Fibroblast of mammary gland (primary cell): ENCODE results near the gene FKBP6.
A peak's percentile ranks its signal among the peaks of the same experiment; 100 is the strongest.

ENCODE experiments used
- DNase-seq: peaks from one replicate; pipeline ENCODE4 v3.0.0-alpha.2; 2010; ENCODE audit warnings: low read depth
- H3K4me3 ChIP-seq: 2 replicates; pipeline ENCODE4 v1.5.1; 2011; ENCODE audit warnings: low read depth, mild to moderate bottlenecking, low read length, moderate library complexity; ENCODE audit not compliant: control insufficient read depth
- TF ChIP-seq, protein P1 (sequence below): conservative IDR thresholded peaks from 2 replicates; pipeline ENCODE4 v1.5.1; 2011; ENCODE audit warnings: low read depth, low read length, inconsistent platforms; ENCODE audit not compliant: control insufficient read depth, insufficient read depth

FKBP6 gene

DNA sequence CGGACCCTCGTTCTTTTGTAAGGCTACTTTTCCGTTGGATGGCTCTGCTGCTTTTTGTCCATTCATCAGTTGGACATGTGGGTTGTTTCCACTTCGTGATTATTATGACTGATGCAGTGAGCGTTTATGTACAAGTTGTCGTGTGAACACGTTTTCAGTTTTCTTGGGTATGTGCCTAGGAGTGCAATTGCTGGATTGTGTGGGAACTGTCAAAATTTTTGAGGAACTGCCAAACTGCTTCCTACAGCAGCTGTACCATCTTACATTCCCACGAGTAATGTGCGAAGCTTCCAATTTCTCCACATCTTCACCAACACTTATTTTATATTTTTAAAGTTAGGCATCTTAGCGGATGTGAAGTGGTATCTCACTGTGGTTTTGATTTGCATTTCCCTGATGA lies 10.4 kb downstream of the FKBP6 start:
- peak; percentile 10 for DNase-seq

DNA sequence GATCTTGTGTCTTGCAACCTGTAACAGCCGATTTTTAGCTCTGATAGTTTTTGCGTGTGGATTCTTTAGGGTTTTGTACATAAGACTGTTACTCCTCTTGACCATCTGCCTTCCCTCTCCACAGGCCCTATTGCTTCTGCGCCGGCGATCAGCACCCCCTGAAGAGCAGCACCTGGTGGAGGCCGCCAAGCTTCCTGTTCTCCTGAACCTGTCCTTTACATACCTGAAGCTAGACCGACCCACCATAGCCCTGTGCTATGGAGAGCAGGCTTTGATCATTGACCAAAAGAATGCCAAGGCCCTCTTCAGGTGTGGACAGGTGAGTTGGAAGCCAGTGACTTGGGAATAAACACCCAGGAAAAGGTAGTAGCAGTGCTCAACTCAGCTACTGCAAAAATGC lies 12.6 kb downstream of the FKBP6 start:
- no peak for DNase-seq
- TF ChIP-seq, protein P1, sequence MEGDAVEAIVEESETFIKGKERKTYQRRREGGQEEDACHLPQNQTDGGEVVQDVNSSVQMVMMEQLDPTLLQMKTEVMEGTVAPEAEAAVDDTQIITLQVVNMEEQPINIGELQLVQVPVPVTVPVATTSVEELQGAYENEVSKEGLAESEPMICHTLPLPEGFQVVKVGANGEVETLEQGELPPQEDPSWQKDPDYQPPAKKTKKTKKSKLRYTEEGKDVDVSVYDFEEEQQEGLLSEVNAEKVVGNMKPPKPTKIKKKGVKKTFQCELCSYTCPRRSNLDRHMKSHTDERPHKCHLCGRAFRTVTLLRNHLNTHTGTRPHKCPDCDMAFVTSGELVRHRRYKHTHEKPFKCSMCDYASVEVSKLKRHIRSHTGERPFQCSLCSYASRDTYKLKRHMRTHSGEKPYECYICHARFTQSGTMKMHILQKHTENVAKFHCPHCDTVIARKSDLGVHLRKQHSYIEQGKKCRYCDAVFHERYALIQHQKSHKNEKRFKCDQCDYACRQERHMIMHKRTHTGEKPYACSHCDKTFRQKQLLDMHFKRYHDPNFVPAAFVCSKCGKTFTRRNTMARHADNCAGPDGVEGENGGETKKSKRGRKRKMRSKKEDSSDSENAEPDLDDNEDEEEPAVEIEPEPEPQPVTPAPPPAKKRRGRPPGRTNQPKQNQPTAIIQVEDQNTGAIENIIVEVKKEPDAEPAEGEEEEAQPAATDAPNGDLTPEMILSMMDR, result no peak
- H3K4me3 ChIP-seq, result no peak overlapping the region

More for the DNA sequence above, 10.4 kb downstream of the FKBP6 start:
- TF ChIP-seq, protein P1, result no peak
- H3K4me3 ChIP-seq, result no peak overlapping the region

DNA sequence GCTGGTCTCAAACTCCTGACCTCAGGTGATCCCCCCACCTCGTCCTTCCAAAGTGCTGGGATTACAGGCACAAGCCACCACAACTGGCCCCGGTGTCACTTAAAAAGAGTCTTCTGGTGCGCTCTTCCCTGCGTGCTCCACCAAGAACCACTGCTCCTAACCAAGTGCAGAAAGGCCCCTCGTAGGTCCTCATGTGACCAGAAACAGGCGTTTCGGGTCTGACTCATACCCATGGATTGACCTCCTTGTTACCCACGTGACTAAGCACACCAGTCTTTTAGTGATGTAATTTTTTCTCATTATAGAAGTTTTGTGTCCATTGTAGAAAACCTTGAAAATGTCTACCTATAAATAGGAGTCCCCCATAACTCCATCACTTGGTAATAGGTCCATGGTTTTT lies 13.9 kb downstream of the FKBP6 start:
- peak; percentile 88 for DNase-seq
- TF ChIP-seq, protein P1, result no peak
- H3K4me3 ChIP-seq, result no peak overlapping the region

DNA sequence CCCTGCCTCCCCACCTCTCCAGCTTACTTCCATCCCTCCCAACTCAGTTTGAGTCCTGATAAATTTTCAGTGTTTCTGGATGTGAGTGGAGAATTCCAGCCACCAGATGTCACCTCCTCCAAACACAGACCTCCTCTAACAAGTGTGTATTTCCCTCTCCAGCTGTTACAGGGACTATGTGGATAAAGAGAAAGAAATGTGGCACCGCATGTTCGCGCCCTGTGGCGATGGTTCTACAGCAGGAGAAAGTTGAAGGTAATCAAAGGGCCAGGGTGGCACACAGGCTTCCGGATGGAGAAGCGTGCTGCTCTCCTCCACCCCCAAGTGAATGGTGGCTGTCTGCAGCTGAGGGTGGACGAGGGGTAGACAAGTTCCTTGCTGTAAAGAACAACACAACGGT lies 14.7 kb downstream of the FKBP6 start:
- TF ChIP-seq, protein P1, result peak; percentile 52
- peak; percentile 58 for DNase-seq
- peak overlapping the region; percentile 1 for H3K4me3 ChIP-seq

DNA sequence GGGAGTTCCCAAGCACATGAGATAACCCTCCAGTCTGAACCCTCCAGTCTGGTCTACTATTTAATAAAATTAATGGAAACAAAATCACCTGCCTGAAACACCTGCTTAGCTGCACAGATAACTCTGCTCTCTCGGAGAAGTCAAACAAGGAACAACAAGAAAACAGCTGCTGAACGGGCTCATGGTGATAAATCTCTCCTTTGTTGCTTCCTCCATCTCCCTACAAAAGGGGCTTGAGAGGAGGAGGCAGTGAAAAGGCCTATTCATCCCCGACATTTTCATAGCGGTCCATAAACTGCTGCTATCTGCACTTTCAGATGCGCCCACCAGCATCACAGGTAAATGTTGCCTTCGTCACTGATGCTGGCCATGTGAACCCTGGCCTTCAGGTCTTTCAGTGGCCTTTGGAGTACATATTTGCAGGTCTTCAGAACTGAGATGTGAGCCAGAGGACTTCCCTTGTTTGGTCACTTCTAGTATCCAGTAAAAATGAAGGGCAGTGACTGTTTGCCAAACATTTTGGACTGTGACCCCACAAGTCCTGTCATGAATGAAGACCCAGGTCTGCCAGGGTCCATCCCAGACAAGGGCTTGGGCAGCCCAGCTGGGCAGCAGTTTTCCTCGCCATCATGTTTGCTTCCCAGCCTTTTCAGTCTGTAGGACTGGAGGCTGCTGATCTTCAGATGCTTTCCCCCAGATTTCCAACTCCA lies 15.9 kb downstream of the FKBP6 start:
- TF ChIP-seq, protein P1, result no peak
- DNase-seq, result no peak
- no peak overlapping the region for H3K4me3 ChIP-seq

DNA sequence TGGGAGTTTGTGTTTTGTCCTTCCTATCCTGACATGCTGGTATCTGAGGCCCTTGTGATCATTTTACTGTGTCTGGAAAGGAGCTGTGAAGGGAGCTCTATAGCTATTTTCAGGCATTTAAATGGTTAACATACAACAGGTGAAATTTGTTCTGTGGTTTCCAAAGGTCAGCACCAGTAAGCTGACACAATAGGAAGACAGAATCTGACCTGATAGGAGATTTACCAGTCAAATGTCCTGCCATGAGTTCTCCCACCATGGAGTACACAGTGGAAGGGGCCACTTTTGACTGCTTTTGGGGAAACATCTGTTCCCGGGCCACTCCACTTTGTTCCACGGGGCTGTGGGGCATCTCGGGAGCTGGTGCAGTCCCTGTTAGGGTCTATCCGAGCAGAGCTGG lies 17.6 kb downstream of the FKBP6 start:
- no peak for DNase-seq
- H3K4me3 ChIP-seq, result no peak overlapping the region
- TF ChIP-seq, protein P1, result no peak
